ENCODE measurements around the gene GRPEL1.

- TF ChIP-seq REST (IDR thresholded peaks at IDR 0.05; ENCODE audit: insufficient read depth in 1 of 2, low read depth in 2 of 2, low read length in 2 of 2): no peak
- no peak for TF ChIP-seq TAF1 (IDR thresholded peaks at IDR 0.05; ENCODE audit: borderline replicate concordance, insufficient read depth, low read length)
- TF ChIP-seq SIN3A (IDR thresholded peaks at IDR 0.05; ENCODE audit: borderline replicate concordance, insufficient read depth, low read length): no peak
- no peak for TF ChIP-seq POLR2AphosphoS5 (IDR thresholded peaks at IDR 0.05; ENCODE audit: low read depth, low read length)
Measured at GRCh38 chr4:7101692-7102515, 34.0 kb upstream of the GRPEL1 start.
